Astrocyte (in vitro differentiated cells and primary cell): Measurements from ENCODE around the gene IMPDH2.

ENCODE experiments used
- CTCF ChIP-seq: IDR thresholded peaks from 2 replicates; pipeline ENCODE4 v1.5.1; 2011; ENCODE audit warnings: low read depth, mild to moderate bottlenecking, inconsistent platforms, low read length, moderate library complexity; ENCODE audit not compliant: insufficient read depth
- EZH2 ChIP-seq: IDR thresholded peaks from 2 replicates; pipeline ENCODE4 v1.6.1; 2012; ENCODE audit warnings: mild to moderate bottlenecking, low read length, inconsistent platforms; ENCODE audit not compliant: insufficient read depth

- TF ChIP-seq CTCF (no peak), EZH2 (no peak)
Measured at GRCh38 chr3:49029563-49029884, 326 bp upstream of the IMPDH2 start.
